OCI-LY7 (cell line): Measurements from ENCODE around the gene HNRNPK. TPM values are rescaled to one million over a fixed set of nuclear protein-coding genes. Genes with fewer than 3 reads are reported as not detected.

Experiments
- BruUV-seq: library from RNA; stranded (reverse); fragments of 400-500 nt; replicated peaks from 2 replicates; lab custom pipeline; 2021; lab: Mats Ljungman, UMichigan
- CTCF ChIA-PET: fragments of 300-600 bp; sonication (Branson Sonifier 250); formaldehyde crosslinking; loops from one replicate; lab custom pipeline; 2022; ENCODE audit warnings: antibody characterized with exemption; ENCODE audit not compliant: unreplicated experiment; lab: Charles Lee
- POLR2A ChIA-PET: fragments of 300-600 bp; sonication (Branson Sonifier 250); formaldehyde crosslinking; loops from one replicate; lab custom pipeline; 2022; ENCODE audit warnings: antibody characterized with exemption; lab: Charles Lee
- DNase-seq: peaks from one replicate; pipeline ENCODE4 v3.0.0-alpha.2; 2015; ENCODE audit warnings: low spot score
- H2AFZ ChIP-seq: fragments of 200-600 bp; sonication (generic), shearing (Covaris generic); 2 replicates; pipeline ENCODE4 v1.6.1; 2014; ENCODE audit warnings: mild to moderate bottlenecking, antibody characterized with exemption, low read length, moderate library complexity
- H3K27ac ChIP-seq: fragments of 200-600 bp; sonication (generic); 2 replicates; pipeline ENCODE4 v1.5.1; 2014; ENCODE audit warnings: mixed run types, low read depth, mild to moderate bottlenecking, moderate library complexity, low read length, inconsistent platforms; ENCODE audit not compliant: poor library complexity, severe bottlenecking
- H3K36me3 ChIP-seq: fragments of 200-600 bp; sonication (generic); 2 replicates; pipeline ENCODE4 v1.6.1; 2014; ENCODE audit warnings: mild to moderate bottlenecking, antibody characterized with exemption, low read length, moderate library complexity, mixed read lengths; ENCODE audit not compliant: insufficient read depth
- H3K4me1 ChIP-seq: fragments of 200-600 bp; sonication (generic); 2 replicates; pipeline ENCODE4 v1.5.1; 2014; ENCODE audit warnings: mild to moderate bottlenecking, low read length; ENCODE audit not compliant: insufficient read depth, poor library complexity, severe bottlenecking
- H3K4me2 ChIP-seq: fragments of 200-600 bp; sonication (generic); 2 replicates; pipeline ENCODE4 v1.6.1; 2014; ENCODE audit warnings: mild to moderate bottlenecking, low read length
- H3K4me3 ChIP-seq: fragments of 200-600 bp; sonication (generic); 2 replicates; pipeline ENCODE4 v1.5.1; 2014; ENCODE audit warnings: mild to moderate bottlenecking, low read depth, low read length; ENCODE audit not compliant: poor library complexity, severe bottlenecking
- H3K79me2 ChIP-seq: fragments of 200-600 bp; sonication (generic); 2 replicates; pipeline ENCODE4 v1.6.1; 2016; ENCODE audit warnings: low read depth, mild to moderate bottlenecking, low read length, moderate library complexity, mixed read lengths; ENCODE audit not compliant: insufficient read depth
- H3K9me2 ChIP-seq: fragments of 200-600 bp; sonication (generic); 2 replicates; pipeline ENCODE4 v1.6.1; 2016; ENCODE audit warnings: mild to moderate bottlenecking, low read length, mixed read lengths; ENCODE audit not compliant: insufficient read depth
- H3K9me3 ChIP-seq: fragments of 200-600 bp; sonication (generic); 2 replicates; pipeline ENCODE4 v1.6.1; 2014; ENCODE audit warnings: mild to moderate bottlenecking, mixed run types, low read length, mixed read lengths
- H4K20me1 ChIP-seq: fragments of 200-600 bp; sonication (generic); 2 replicates; pipeline ENCODE4 v1.6.1; 2014; ENCODE audit warnings: mild to moderate bottlenecking, antibody characterized with exemption, low read length, moderate library complexity, mixed read lengths; ENCODE audit not compliant: insufficient read depth
- EZH2phosphoT487 ChIP-seq: fragments of 200-600 bp; sonication (generic); IDR thresholded peaks from 2 replicates; pipeline ENCODE4 v1.6.1; 2018; ENCODE audit warnings: low read depth, borderline replicate concordance, mild to moderate bottlenecking, mixed run types, antibody characterized with exemption, low read length, moderate library complexity, mixed read lengths
- intact Hi-C: fragments of 100-400 bp; cut with micrococcal nuclease; formaldehyde crosslinking; loops from one replicate; pipeline ENCODE4 v1.10.0; 2022; ENCODE audit not compliant: unreplicated experiment
- total RNA-seq, 2 experiments: library from RNA; depleted of rRNA in 1 of 2; stranded (reverse); fragments of >200 nt in 1 of 2; shearing (Covaris generic) in 1 of 2; gene quantifications; 2 replicates each; pipeline ENCODE4 v1.2.3, GENCODE V29; 2014 to 2022
- TF ChIP-seq, protein P1 (sequence below): fragments of 200-600 bp; sonication (generic); conservative IDR thresholded peaks from 2 replicates; pipeline ENCODE4 v1.5.1; 2014; ENCODE audit warnings: mild to moderate bottlenecking, antibody characterized with exemption, low read length, moderate library complexity, mixed read lengths

HNRNPK gene
- total RNA-seq, 2 experiments from 2014 or later: 592 to 768 TPM

- H3K79me2 ChIP-seq: peaks cover 94% of the 10 kb centered on the region
- intact Hi-C loops: no loop called here
- no peak overlapping the region for H3K27ac ChIP-seq
- peaks cover 88% of the 10 kb centered on the region for H3K36me3 ChIP-seq
- no peaks in the 10 kb centered on the region for H3K9me3 ChIP-seq
- no peak overlapping the region for H3K4me2 ChIP-seq
- CTCF ChIA-PET: no interaction called here
- POLR2A ChIA-PET: interaction anchor here (0.7 to 1.1 kb wide), 2 partner anchors 14 to 20 kb away, joined by 3 to 4 read pairs; no protein-coding TSS in a partner anchor
- H4K20me1 ChIP-seq: peaks cover 15% of the 10 kb centered on the region; the same call in 1 of the 2 replicates
- TF ChIP-seq, protein P1, sequence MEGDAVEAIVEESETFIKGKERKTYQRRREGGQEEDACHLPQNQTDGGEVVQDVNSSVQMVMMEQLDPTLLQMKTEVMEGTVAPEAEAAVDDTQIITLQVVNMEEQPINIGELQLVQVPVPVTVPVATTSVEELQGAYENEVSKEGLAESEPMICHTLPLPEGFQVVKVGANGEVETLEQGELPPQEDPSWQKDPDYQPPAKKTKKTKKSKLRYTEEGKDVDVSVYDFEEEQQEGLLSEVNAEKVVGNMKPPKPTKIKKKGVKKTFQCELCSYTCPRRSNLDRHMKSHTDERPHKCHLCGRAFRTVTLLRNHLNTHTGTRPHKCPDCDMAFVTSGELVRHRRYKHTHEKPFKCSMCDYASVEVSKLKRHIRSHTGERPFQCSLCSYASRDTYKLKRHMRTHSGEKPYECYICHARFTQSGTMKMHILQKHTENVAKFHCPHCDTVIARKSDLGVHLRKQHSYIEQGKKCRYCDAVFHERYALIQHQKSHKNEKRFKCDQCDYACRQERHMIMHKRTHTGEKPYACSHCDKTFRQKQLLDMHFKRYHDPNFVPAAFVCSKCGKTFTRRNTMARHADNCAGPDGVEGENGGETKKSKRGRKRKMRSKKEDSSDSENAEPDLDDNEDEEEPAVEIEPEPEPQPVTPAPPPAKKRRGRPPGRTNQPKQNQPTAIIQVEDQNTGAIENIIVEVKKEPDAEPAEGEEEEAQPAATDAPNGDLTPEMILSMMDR: no peak
- no peak overlapping the region for H3K4me3 ChIP-seq
- H2AFZ ChIP-seq: no peak overlapping the region
- DNase-seq: no peak
- no TSS peak for BruUV-seq
- H3K9me2 ChIP-seq: no peaks in the 10 kb centered on the region
- H3K4me1 ChIP-seq: peaks cover 18% of the 10 kb centered on the region
These were observed 12.4 kb upstream of the HNRNPK start for GRCh38 chr9:83992407-83992806.

- Histone ChIP-seq H3K79me2 (peaks cover 95% of the 10 kb centered on the region), H3K36me3 (peaks cover 89% of the 10 kb centered on the region), H3K27ac (no peak overlapping the region), H3K9me2 (no peaks in the 10 kb centered on the region), H3K4me2 (no peak overlapping the region), H4K20me1 (peaks cover 20% of the 10 kb centered on the region; the same call in 1 of the 2 replicates), H2AFZ (no peak overlapping the region), H3K4me3 (no peak overlapping the region), H3K4me1 (peaks cover 29% of the 10 kb centered on the region), H3K9me3 (no peaks in the 10 kb centered on the region)
- ChIA-PET POLR2A (no interaction called here), CTCF (no interaction called here)
- BruUV-seq: no TSS peak
- DNase-seq: no peak
- TF ChIP-seq, protein P1: no peak
- TF ChIP-seq EZH2phosphoT487: no peak
- intact Hi-C loops: no loop called here
These were observed 11.3 kb upstream of the HNRNPK start for GRCh38 chr9:83991355-83991754.

GRCh38 chr9:83988411-83988810 lies 8.4 kb upstream of the HNRNPK start:
- peaks cover 95% of the 10 kb centered on the region for H3K79me2 ChIP-seq
- DNase-seq: no peak
- peak overlapping the region; percentile 12 for H3K27ac ChIP-seq
- no peaks in the 10 kb centered on the region for H3K9me3 ChIP-seq
- BruUV-seq: no TSS peak
- peaks cover 57% of the 10 kb centered on the region for H3K4me1 ChIP-seq
- no peak overlapping the region for H3K4me3 ChIP-seq
- ChIA-PET CTCF (no interaction called here), POLR2A (no interaction called here)
- no peaks in the 10 kb centered on the region for H3K9me2 ChIP-seq
- H3K36me3 ChIP-seq: peaks cover 63% of the 10 kb centered on the region
- H2AFZ ChIP-seq: no peak overlapping the region
- peaks cover 21% of the 10 kb centered on the region; the same call in 1 of the 2 replicates for H4K20me1 ChIP-seq
- intact Hi-C loops: no loop called here
- 0 out of 2 replicates have a peak overlapping the region, but pooled peaks have one; percentile 18 for H3K4me2 ChIP-seq
- no peak for TF ChIP-seq EZH2phosphoT487
- TF ChIP-seq, protein P1: no peak
